Measurements from ENCODE around the gene SNAI1.

The SNAI1 gene

GRCh38 chr20:50038169-50038568, 55.4 kb downstream of the SNAI1 start:
- no peak for TF ChIP-seq CTCF (IDR thresholded peaks at IDR 0.05; ENCODE audit: insufficient read depth, low read depth, low read length, missing control alignments)
- H3K4me3 ChIP-seq (ENCODE audit: low read length) = no peak overlapping the region
- DNase-seq (ENCODE audit: low read depth) = no peak
